Measurements from ENCODE around the gene FABP1. TPM values are rescaled to one million over a fixed set of nuclear protein-coding genes. Genes with fewer than 3 reads are reported as not detected.

The FABP1 gene
- total and polyA plus RNA-seq, 7 donors, result 0.52 to 4.5 (median 0.89) TPM; not detected in 2

DNA sequence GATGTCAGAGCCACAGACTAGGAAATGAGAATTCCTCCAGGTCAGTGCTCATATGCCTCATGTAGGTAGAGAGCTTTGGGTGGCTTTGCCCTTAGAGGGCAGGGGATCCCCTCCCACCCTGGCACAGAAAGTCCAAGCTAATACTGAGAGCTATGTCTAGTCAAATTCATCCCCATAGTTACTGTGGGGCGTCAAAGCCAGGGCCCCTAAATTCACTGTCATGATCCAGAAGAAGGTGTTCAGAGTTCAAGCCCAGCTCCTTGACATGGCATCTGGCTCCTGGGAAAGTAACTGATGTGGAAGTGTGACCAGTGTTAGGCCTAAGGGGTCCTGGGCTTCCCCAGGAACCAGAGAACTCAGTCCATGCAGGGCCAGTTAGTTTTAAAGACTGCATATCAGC lies 44.1 kb upstream of the FABP1 start:
- ATAC-seq, result no peak

DNA sequence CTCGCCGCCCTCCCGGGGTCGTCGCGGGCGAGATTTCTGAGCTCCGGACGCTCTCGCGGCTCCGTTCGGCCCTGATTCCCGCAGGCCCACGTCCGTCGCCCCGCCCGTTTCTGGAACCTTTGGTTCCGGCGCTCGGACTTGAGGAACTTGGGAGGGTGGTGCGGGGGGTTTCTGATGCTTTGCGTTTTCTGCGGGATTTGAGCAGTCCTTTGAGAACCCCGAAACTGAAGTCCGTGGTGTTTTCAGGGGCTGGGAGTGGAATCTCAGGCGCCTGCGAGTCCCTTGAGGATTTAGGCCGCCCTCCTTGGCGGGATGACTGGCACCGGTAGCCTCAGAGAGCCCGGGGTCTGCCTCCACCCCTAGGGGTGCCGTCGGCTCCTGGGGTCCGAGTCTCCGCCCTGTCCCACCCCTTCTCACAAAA lies 42.6 kb upstream of the FABP1 start:
- peak overlapping the region; percentile 85 for H3K4me3 ChIP-seq

More for the DNA sequence above, 44.1 kb upstream of the FABP1 start:
- peaks cover 0 to 14% of the 10 kb centered on the region in 2 donors for H3K36me3 ChIP-seq (ENCODE audit: insufficient read depth in 1 of 2, low read depth in 1 of 2)
- H3K27me3 ChIP-seq (ENCODE audit: insufficient read depth in 3 of 3, low read length in 2 of 3), result no peaks in the 10 kb centered on the region
- peaks cover 29% of the 10 kb centered on the region for H3K4me1 ChIP-seq
- H3K4me3 ChIP-seq, result no peak overlapping the region
- WGBS, 3 donors, result 94 to 100% (median 97%) methylated on average over 1 of the region's 1 CpG
- DNase-seq, result no peak
- peak overlapping the region; percentile 13 for H3K27ac ChIP-seq
- TF ChIP-seq CTCF (IDR thresholded peaks at IDR 0.05), result no peak
- H3K9me3 ChIP-seq, result no peaks in the 10 kb centered on the region
- intact Hi-C loops (cut with DNase I), result no loop called here

GRCh38 chr2:88168386-88168785 lies 40.5 kb upstream of the FABP1 start:
- WGBS, 3 donors, result 75 to 77% (median 75%) methylated on average over 7 of the region's 7 CpGs
- no peaks in the 10 kb centered on the region for H3K36me3 ChIP-seq (ENCODE audit: insufficient read depth in 1 of 2, low read depth in 1 of 2)
- H3K4me1 ChIP-seq, result peaks cover 30% of the 10 kb centered on the region
- no peak overlapping the region for H3K27ac ChIP-seq
- no peaks in the 10 kb centered on the region for H3K27me3 ChIP-seq (ENCODE audit: insufficient read depth in 3 of 3, low read length in 2 of 3)
- ATAC-seq (no peak), DNase-seq (no peak)
- intact Hi-C loops (cut with DNase I), result no loop called here
- no peak overlapping the region for H3K4me3 ChIP-seq
- TF ChIP-seq CTCF (IDR thresholded peaks at IDR 0.05), result no peak
- H3K9me3 ChIP-seq, result no peaks in the 10 kb centered on the region

More for the DNA sequence above, 42.6 kb upstream of the FABP1 start:
- intact Hi-C loops (cut with DNase I), result no loop called here
- no peak for TF ChIP-seq CTCF (IDR thresholded peaks at IDR 0.05)
- peak; percentile 40 to 69 (median 58) for ATAC-seq
- Histone ChIP-seq H3K9me3 (no peaks in the 10 kb centered on the region), H3K36me3 (ENCODE audit: insufficient read depth in 1 of 2, low read depth in 1 of 2) (peaks cover 0 to 14% of the 10 kb centered on the region in 2 donors), H3K27me3 (ENCODE audit: insufficient read depth in 3 of 3, low read length in 2 of 3) (no peaks in the 10 kb centered on the region), H3K27ac (peak overlapping the region; percentile 92), H3K4me1 (peaks cover 26% of the 10 kb centered on the region)
- DNase-seq, result peak in 1 of 2 donors; percentile 69
- WGBS, 3 donors, result 1 to 4% (median 1%) methylated on average over 19 to 37 of the region's 37 CpGs

DNA sequence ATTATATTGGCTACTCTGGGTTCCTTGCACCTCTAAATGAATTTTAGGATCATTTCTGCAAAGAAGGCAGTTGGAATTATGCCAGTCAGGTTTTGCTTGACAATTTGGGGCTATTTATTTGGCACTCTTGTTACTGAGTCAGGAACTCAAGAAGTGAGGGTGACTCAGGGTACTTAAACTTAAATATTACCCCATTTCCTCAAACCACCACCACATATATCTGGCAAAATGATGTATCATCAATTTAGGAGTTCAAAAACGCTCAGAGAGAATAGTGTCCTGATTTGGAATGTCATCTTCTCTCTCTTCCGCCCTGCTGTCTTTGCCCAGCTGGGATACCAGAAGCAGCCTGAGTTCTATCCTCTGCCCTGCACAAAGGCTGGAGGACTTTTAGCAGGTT lies 39.9 kb upstream of the FABP1 start:
- TF ChIP-seq CTCF (IDR thresholded peaks at IDR 0.05), result no peak
- H3K36me3 ChIP-seq (ENCODE audit: insufficient read depth in 1 of 2, low read depth in 1 of 2), result no peaks in the 10 kb centered on the region
- H3K4me1 ChIP-seq, result peaks cover 24% of the 10 kb centered on the region
- DNase-seq (no peak), ATAC-seq (no peak)
- intact Hi-C loops (cut with DNase I), result no loop called here
- H3K9me3 ChIP-seq, result no peaks in the 10 kb centered on the region
- no peak overlapping the region for H3K27ac ChIP-seq
- H3K4me3 ChIP-seq, result no peak overlapping the region
- WGBS, 3 donors, result 92 to 95% (median 92%) methylated on average over 2 of the region's 2 CpGs
- no peaks in the 10 kb centered on the region for H3K27me3 ChIP-seq (ENCODE audit: insufficient read depth in 3 of 3, low read length in 2 of 3)
